NCI-H1048 (cell line): ENCODE results near the gene CAPN8.

Experiments used
- DNase-seq: peaks from one replicate; lab custom pipeline; 2025; lab: John Stamatoyannopoulos, UW

Gene CAPN8

GRCh38 chr1:223654083-223654482 is 11.4 kb downstream of the CAPN8 start:
- DNase-seq = no peak

DNA sequence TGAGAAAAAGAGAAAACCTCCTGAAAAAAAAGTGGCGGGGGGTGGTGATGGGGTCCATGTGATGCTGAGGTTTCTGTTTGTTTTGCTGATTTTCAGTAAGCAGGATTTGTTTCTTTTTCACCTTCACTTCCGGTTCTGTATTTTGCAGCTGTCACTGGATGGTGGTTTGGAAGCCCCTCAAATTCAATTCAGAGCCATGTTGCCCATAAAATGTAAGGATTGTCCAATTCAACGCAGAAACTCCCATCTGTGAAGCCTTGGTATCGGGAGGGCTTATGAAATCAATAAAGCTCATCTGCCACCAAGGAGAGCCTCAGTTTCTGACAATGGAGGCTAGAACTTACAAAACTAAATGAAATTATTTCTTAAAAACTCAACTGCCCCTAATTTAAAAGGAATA is 12.1 kb downstream of the CAPN8 start:
- no peak for DNase-seq

DNA sequence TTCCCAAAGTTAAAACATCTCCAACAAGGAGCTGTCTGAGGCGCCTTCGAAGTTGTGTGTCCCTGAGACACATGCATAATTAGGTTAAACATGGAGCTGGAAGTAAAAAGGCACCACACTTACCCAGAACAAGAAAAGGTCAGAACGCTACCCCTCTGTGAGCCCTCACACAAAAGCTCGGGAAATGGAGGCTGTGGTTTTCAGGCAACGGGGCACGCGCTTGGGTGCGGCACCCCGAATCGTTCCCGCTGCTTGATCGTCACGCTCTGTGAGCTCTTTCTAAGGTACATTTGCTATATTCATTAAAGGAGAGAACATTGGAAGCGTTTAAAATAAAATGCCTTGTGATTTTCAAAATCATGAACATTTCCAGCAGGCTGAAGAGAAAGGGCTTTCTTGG is 12.5 kb downstream of the CAPN8 start:
- no peak for DNase-seq

DNA sequence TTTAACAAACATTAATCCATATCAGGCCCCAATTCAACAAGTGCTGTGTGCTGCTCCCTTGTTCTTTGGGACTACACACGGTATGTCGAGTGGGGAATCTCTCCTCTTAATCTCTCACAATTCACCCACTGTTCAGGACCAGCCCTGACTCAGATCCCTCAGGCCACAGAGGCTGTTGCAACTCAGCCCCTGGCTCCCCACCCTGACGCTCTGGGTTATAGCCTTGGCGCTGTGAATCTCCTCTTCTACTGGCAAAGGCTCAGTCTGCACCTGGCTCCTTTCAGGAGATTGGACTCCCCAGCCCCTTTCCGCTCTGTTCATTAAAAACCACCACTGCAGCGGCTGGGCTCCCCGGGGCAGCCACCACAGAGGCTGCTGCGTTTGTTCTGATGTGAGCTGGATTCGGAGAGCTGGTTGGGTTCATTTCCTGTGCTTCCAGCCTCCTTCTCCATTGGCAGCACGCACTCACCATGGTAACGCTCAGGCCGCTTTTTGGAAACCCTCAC is 13.0 kb downstream of the CAPN8 start:
- no peak for DNase-seq

DNA sequence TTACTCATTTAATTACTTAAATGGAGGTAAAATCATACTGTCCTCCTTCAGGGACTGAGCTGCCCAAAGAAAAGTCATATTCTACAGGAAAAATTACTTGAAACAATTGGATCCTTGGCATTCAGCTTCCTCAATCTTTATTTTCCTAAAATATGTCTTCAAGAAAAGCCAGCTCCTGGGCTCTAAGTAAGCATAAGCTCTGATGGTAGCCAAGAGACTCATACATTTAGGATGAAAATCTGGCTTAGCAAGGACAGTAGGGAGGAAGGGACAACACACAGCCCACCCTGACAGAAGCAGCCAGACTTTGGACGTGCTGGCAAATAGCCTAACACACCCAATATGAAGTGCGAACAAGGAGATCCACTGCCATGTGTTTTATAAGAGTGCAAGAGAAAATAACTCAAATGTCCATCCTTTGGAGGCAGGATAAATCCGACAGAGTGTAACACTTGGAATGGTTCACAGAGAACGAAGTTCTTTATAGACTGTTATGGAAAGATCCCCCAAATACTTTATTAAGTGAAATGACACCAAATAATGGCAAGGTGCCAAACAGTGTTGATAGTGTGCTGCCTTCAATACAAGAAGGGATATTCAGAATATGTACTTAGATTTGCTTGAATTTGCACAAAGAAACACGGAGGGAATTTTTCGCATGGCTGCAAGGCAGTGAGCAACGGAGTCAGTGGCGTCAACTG is 14.1 kb downstream of the CAPN8 start:
- no peak for DNase-seq

DNA sequence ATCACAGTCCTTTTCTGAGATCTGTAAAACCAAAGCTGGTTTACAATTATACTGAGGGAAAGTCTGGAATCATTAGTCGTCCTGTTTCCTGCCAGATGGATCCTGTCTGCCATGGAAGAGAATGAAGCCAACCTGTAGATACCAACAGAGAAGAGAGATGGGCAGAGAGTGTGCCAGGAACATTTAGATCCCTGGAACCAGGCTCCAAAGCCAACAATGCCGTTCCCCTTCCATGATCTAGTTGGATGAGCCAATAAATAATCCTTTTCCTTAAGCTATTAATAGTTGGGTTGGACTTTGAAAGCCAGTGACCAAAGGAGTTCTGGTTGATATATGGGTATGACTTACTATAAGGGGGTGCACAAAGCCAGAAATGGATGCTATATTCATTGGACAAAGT is 15.0 kb downstream of the CAPN8 start:
- DNase-seq = no peak

GRCh38 chr1:223649222-223649621 is 16.3 kb downstream of the CAPN8 start:
- DNase-seq = no peak

DNA sequence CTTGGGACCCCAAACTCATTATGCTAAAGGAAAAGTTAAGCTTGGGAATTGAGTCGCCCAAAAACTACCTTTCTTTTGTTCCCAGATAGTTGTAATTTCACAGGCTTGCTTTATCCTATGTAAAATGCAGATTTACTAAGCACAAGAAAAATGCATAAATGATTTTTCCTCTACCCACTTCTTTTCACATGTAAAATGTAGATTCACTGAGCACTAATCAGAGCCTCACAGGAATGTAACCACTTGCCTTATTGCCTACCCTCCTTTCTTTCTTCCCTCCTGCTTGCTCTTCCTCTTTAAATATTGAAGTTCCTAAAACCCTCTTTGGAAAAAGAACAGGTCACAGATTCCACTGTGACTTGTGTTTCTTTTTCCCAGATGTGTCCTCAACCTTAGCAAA is 18.3 kb downstream of the CAPN8 start:
- DNase-seq = no peak

DNA sequence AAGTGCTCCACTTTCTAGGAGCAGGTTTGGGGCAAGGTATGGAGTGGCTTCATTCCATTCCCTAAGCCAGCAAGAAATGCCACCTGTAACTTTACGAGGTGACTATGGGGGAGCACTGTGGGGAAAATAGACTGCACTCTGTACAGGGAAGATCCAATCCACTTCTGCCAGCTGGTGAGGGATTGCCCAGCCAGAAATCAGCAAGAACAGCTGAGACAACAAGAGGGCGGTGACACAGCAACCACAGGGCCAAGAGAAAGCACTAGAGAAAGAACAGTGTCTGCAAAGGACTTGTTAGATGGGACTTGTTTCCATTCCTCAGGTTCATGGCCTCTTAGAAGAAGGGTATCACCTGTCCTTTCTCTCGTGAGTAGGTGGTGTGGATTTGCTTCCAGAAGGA is 19.6 kb downstream of the CAPN8 start:
- DNase-seq = no peak

DNA sequence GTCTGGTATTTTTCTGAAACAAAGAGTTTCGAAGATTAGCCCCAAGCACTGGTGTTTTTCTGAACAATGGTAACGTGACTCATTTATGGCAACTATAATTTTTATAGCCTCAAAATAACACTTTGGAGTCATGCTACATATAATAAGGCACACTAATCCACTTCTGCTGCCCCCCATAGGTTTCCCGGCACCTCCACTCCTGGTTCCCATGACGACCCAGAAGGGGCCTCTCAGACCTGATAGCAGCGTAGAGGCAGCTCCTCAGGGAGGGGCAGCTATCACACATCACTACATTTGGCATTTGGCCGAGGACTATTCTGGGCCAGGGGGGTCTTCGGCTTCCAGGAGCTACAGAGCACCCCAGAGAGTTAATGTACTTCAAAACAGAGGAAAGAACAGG is 23.3 kb downstream of the CAPN8 start:
- no peak for DNase-seq

DNA sequence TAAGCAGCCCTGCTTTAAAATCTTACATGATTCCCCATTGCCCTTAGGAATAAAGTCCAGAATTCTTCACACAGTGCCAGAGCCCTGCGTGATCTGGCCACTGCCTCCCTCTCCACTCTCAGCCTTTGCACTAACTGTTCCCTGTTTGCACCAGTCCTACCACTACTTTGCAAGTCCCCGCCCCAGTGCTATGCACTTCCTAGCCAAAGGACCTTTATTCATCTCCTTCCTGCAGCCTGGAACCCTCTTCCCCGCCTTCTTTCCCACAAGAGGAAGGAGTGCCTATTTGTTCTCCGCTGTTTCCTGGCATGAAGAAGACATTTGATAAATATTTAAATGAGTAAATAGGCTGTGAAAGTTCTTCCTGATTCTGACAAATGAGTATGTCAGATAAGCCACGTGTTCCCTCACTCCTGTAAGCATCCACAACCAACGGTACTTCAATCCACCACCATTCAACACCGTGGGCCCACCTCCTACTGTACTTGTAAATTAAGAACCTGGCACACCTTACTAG is 23.9 kb downstream of the CAPN8 start:
- DNase-seq = no peak

DNA sequence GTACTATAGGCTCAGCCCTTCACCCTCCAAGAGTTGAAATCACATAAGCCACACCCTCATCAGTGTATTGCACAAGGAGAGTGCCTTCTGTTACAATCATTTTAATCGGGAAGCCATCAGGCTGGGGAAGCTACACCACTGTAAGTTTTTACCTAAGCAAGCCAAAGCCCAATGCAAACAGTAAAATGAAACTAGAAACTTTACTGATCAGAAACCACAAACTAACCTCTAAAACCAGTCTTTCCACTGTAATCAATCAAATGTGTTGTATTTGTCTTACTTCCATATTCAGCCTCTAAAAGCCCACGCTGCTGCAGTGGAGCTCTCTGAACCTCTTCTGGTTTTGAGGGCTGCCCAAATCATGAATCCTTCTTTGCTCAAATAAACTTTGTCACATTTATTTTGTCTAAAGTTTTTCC is 26.2 kb downstream of the CAPN8 start:
- DNase-seq = no peak

GRCh38 chr1:223635236-223635635 is 30.3 kb downstream of the CAPN8 start:
- no peak for DNase-seq

- DNase-seq = no peak
Observed at GRCh38 chr1:223634423-223634822, 31.1 kb downstream of the CAPN8 start.

DNA sequence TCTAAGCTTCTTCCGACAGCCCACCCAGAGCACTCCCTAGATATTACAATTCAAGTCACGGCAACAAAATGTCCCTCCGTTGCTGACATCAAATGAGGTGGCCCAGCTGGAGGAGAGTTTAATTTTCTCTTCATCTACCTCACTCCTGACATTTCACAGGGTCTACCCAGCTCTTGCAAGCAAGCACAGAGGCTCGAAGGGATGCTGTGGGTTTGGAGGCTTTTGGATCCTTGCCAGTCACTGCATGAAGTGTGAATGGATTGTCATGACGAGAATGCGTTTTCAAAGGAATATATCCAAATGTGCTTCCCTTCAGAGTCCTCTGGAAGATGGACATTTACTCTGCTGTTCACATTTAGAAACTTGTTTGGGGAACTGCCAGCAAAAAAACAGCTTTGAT is 33.5 kb downstream of the CAPN8 start:
- no peak for DNase-seq

GRCh38 chr1:223631473-223631872 is 34.0 kb downstream of the CAPN8 start:
- no peak for DNase-seq

DNA sequence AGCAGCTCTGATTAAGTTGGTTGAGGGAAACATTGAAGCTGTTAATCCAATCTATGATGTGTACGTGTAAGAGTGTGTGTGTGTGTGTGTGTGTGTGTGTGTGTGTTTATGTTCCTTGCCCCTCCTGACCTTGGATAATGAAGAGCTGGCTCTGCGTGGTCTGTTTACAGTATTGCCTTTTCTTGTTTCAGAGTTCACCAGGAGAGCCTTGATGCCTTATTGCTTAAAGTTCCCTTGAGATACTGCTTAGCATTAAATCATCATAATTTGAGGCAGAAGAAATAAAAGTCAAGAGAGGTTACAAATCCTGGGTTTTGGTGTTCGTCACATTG is 36.4 kb downstream of the CAPN8 start:
- no peak for DNase-seq

- DNase-seq = peak; percentile 55
Observed at GRCh38 chr1:223628233-223629125, 37.0 kb downstream of the CAPN8 start.

DNA sequence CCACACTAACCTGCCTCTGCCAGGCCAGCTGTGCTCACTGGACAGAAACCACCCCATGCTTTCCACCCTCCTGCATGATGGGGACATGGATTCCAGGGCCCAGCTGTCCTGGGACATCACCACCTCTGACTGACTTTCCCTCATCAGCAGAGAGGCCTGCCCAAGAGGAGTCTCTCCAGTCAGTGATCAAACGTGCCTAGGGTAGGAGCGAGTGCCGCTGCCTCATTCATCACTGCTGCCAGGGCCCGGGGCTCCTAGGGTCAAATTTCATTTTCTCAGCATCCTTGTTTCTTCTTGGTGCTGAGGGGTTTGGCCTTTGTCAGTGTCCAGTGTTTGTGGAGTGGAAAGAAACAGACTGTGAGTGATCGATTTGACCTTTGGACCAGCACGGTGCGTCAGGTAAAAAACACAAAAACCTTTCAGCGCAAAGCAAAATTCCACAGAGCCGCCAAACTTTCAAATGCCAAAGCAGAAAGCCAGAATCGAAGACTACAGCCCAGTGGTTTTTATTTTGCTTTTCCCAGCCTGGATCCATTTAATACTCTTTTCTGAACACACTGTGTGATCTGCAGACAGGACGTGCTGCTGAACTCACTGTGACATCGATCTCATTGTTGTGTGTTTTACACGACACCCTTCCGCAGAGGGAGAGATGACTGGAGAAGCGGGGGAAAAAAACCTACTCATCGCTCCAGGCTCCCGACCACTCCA is 43.2 kb downstream of the CAPN8 start:
- DNase-seq = no peak

DNA sequence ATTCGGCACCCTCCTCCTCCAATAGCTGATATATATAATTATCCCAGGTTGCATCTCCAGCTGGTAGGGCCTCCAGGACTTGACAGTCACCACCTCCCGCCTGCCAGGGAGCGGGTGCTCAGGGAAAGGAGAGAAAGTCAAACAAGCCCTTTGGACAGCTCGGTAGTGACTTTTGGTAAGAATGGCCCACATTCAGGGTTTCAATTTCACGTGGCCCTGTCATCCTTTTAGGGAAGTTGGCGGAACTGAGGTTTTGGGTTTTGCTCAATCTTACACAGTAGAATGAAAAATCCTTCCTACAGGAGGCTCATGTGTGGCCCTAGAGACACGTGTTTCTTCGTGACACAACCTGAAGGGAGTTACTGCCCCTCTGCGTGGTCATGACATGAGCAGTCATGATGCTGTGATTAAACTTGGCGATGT is 44.2 kb downstream of the CAPN8 start:
- no peak for DNase-seq

DNA sequence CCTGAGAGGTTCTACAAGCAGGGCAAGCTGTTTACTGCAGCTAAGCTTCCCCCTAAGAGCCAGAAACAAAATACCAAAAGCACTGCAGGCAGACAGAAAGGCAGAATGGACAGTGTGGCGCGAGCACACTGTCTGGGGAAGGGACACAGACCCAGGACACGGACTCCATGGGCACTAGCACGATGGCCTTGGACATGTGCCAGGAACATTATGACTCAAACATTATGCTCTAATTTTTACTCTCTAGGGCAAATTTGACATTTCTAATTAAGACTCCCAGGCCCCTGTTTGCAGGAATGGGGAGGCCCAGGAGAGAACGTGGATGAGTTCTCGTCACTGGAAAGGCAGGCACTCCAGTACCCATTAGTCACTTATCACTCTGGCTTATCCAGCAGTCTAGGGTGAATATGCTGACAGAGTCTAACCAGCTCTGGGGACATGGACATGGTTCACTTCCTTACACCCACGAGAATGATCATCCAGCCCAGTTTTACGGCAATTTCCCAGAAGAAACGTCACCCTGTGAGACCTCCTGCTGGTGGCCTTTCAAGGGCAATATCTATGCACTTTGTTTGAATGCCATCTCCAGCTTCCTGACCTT is 45.1 kb downstream of the CAPN8 start:
- no peak for DNase-seq

DNA sequence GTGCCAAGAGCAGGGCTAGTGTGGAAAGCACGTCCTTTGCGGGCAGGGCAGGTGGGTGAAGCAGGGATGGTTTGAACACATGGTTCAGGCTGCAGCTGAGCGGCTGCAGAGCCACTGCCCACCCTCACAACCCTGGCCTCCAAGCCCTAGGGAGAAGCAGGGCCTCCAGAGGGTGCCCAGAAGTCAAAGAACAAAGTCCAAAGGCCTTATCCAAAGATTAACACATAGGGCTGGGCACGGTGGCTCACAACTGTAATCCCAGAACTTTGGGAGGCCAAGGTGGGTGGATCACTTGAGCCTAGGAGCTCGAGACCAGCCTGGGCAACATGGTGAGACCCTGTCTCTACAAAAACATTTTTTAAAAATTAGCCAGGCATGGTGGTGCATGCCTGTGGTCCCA is 46.8 kb downstream of the CAPN8 start:
- DNase-seq = no peak
